ENCODE results near the gene IRF5.

- TF ChIP-seq CTCF (IDR thresholded peaks at IDR 0.05): no peak
- no peak for TF ChIP-seq POLR2A (IDR thresholded peaks at IDR 0.05)
These were observed 18.5 kb upstream of the IRF5 start for GRCh38 chr7:128919241-128919640.
